ENCODE measurements around the gene POLR1A.

Gene POLR1A

GRCh38 chr2:86105252-86105968, at the start of gene POLR1A:
POLR1A (minus strand) TSS chr2:86105886; CDS start chr2:86105776, 110 bp downstream.
- Histone ChIP-seq H3K27me3 (no peaks in the 10 kb centered on the region), H3K4me3 (peak within 1 kb of the TSS; percentile 76), H3K9ac (peak within 1 kb of the TSS; percentile 88), H3K9me3 (no peaks in the 10 kb centered on the region), H3K27ac (peak within 1 kb of the TSS; percentile 89), H3K36me3 (peaks cover 60% of the 10 kb centered on the region), H3K4me2 (peak within 1 kb of the TSS; percentile 89), H4K20me1 (peaks cover 82% of the 10 kb centered on the region), H3K4me1 (peaks cover 36% of the 10 kb centered on the region)
- TF ChIP-seq Cebpa-rat (IDR thresholded peaks at IDR 0.05), result no peak

GRCh38 chr2:86150502-86150901, 44.8 kb upstream of the POLR1A start:
- Histone ChIP-seq H3K27ac (no peak overlapping the region), H3K9ac (no peak overlapping the region), H3K36me3 (peaks cover 84% of the 10 kb centered on the region), H3K4me1 (peaks cover 23% of the 10 kb centered on the region), H3K4me2 (no peak overlapping the region), H3K4me3 (no peak overlapping the region), H4K20me1 (peaks cover 62% of the 10 kb centered on the region), H3K9me3 (no peaks in the 10 kb centered on the region), H3K27me3 (no peaks in the 10 kb centered on the region)
- no peak for TF ChIP-seq Cebpa-rat (IDR thresholded peaks at IDR 0.05)

GRCh38 chr2:86147793-86148192, 42.1 kb upstream of the POLR1A start:
- no peak overlapping the region for H3K4me3 ChIP-seq
- TF ChIP-seq Cebpa-rat (IDR thresholded peaks at IDR 0.05), result no peak
- H3K9ac ChIP-seq, result peak overlapping the region; percentile 30; the same call in 1 of the 2 replicates
- peaks cover 23% of the 10 kb centered on the region for H3K4me1 ChIP-seq
- H4K20me1 ChIP-seq, result peaks cover 72% of the 10 kb centered on the region
- no peaks in the 10 kb centered on the region for H3K27me3 ChIP-seq
- no peak overlapping the region for H3K27ac ChIP-seq
- H3K9me3 ChIP-seq, result no peaks in the 10 kb centered on the region
- peak overlapping the region; percentile 56 for H3K4me2 ChIP-seq
- peaks cover 94% of the 10 kb centered on the region for H3K36me3 ChIP-seq

GRCh38 chr2:86143926-86144685, 38.4 kb upstream of the POLR1A start:
- Histone ChIP-seq H3K36me3 (peaks cover 97% of the 10 kb centered on the region), H4K20me1 (peaks cover 73% of the 10 kb centered on the region)
- no peak for TF ChIP-seq Cebpa-rat (IDR thresholded peaks at IDR 0.05)

GRCh38 chr2:86143307-86143706, 37.6 kb upstream of the POLR1A start:
- H3K4me3 ChIP-seq, result no peak overlapping the region
- no peak overlapping the region for H3K27ac ChIP-seq
- H3K4me2 ChIP-seq, result no peak overlapping the region
- H3K36me3 ChIP-seq, result peaks cover 97% of the 10 kb centered on the region
- H4K20me1 ChIP-seq, result peaks cover 65% of the 10 kb centered on the region
- H3K9ac ChIP-seq, result no peak overlapping the region
- no peaks in the 10 kb centered on the region for H3K27me3 ChIP-seq
- peaks cover 17% of the 10 kb centered on the region for H3K4me1 ChIP-seq
- no peak for TF ChIP-seq Cebpa-rat (IDR thresholded peaks at IDR 0.05)
- H3K9me3 ChIP-seq, result no peaks in the 10 kb centered on the region

More at GRCh38 chr2:86143926-86144685, 38.4 kb upstream of the POLR1A start:
- Histone ChIP-seq H3K4me3 (no peak overlapping the region), H3K9ac (no peak overlapping the region), H3K4me1 (peaks cover 23% of the 10 kb centered on the region), H3K9me3 (no peaks in the 10 kb centered on the region), H3K27me3 (no peaks in the 10 kb centered on the region), H3K4me2 (no peak overlapping the region), H3K27ac (no peak overlapping the region)

GRCh38 chr2:86142436-86143257, 37.0 kb upstream of the POLR1A start:
- H3K9me3 ChIP-seq, result no peaks in the 10 kb centered on the region
- no peak overlapping the region for H3K4me2 ChIP-seq
- H3K4me3 ChIP-seq, result no peak overlapping the region
- H3K27me3 ChIP-seq, result no peaks in the 10 kb centered on the region
- H3K27ac ChIP-seq, result no peak overlapping the region
- no peak for TF ChIP-seq Cebpa-rat (IDR thresholded peaks at IDR 0.05)
- peaks cover 10% of the 10 kb centered on the region for H3K4me1 ChIP-seq
- peaks cover 59% of the 10 kb centered on the region for H4K20me1 ChIP-seq
- H3K36me3 ChIP-seq, result peaks cover 100% of the 10 kb centered on the region
- no peak overlapping the region for H3K9ac ChIP-seq

- Histone ChIP-seq H3K4me2 (no peak overlapping the region), H3K4me3 (no peak overlapping the region), H4K20me1 (peaks cover 46% of the 10 kb centered on the region), H3K27ac (no peak overlapping the region), H3K9me3 (no peaks in the 10 kb centered on the region), H3K27me3 (no peaks in the 10 kb centered on the region), H3K4me1 (no peaks in the 10 kb centered on the region), H3K36me3 (peaks cover 100% of the 10 kb centered on the region), H3K9ac (no peak overlapping the region)
- TF ChIP-seq Cebpa-rat (IDR thresholded peaks at IDR 0.05), result no peak
Measured at GRCh38 chr2:86140969-86141392, 35.3 kb upstream of the POLR1A start.

- peaks cover 100% of the 10 kb centered on the region for H3K36me3 ChIP-seq
- no peaks in the 10 kb centered on the region for H3K4me1 ChIP-seq
- H3K9me3 ChIP-seq, result no peaks in the 10 kb centered on the region
- no peak for TF ChIP-seq Cebpa-rat (IDR thresholded peaks at IDR 0.05)
- H3K9ac ChIP-seq, result no peak overlapping the region
- no peak overlapping the region for H3K27ac ChIP-seq
- no peak overlapping the region for H3K4me3 ChIP-seq
- no peak overlapping the region for H3K4me2 ChIP-seq
- H4K20me1 ChIP-seq, result peaks cover 49% of the 10 kb centered on the region
- H3K27me3 ChIP-seq, result no peaks in the 10 kb centered on the region
Measured at GRCh38 chr2:86139981-86140380, 34.3 kb upstream of the POLR1A start.

GRCh38 chr2:86138736-86139625, 33.3 kb upstream of the POLR1A start:
- H3K27me3 ChIP-seq, result no peaks in the 10 kb centered on the region
- no peaks in the 10 kb centered on the region for H3K4me1 ChIP-seq
- H4K20me1 ChIP-seq, result peaks cover 45% of the 10 kb centered on the region
- no peak overlapping the region for H3K27ac ChIP-seq
- H3K36me3 ChIP-seq, result peaks cover 100% of the 10 kb centered on the region
- H3K4me2 ChIP-seq, result no peak overlapping the region
- no peak for TF ChIP-seq Cebpa-rat (IDR thresholded peaks at IDR 0.05)
- no peaks in the 10 kb centered on the region for H3K9me3 ChIP-seq
- no peak overlapping the region for H3K4me3 ChIP-seq
- H3K9ac ChIP-seq, result no peak overlapping the region
